GM12878 (cell line): ENCODE results near the gene AGRP. TPM values are rescaled to one million over a fixed set of nuclear protein-coding genes. Genes with fewer than 3 reads are reported as not detected.

Experiments
- ATF7 ChIP-seq: fragments of 450-650 bp; IDR thresholded peaks from 2 replicates; pipeline ENCODE4 v1.6.1; 2016; ENCODE audit warnings: low read depth, mild to moderate bottlenecking
- BCL11A ChIP-seq: IDR thresholded peaks from 2 replicates; pipeline ENCODE4 v1.6.1; 2011; ENCODE audit warnings: low read depth, low read length
- CHD4 ChIP-seq: fragments of 200-600 bp; sonication (generic); IDR thresholded peaks from 2 replicates; pipeline ENCODE4 v1.6.1; 2016; ENCODE audit warnings: mild to moderate bottlenecking
- CTCF ChIP-seq, 3 experiments: IDR thresholded peaks in 2 of 3; conservative IDR thresholded peaks in 1 of 3; 2 replicates each; pipeline ENCODE4 v1.5.1; 2011; ENCODE audit warnings: low read depth in 3 of 3, low read length in 3 of 3, mild to moderate bottlenecking in 3 of 3, control low read depth in 2 of 3, moderate library complexity in 2 of 3, inconsistent platforms in 1 of 3, mixed read lengths in 1 of 3; ENCODE audit not compliant: control insufficient read depth in 2 of 3, insufficient read depth in 1 of 3; ENCODE audit errors: extremely low read depth in 1 of 3
- CUX1 ChIP-seq: IDR thresholded peaks from 2 replicates; pipeline ENCODE4 v1.6.1; 2012; ENCODE audit warnings: improper control_type of control experiment, low read depth, low read length; ENCODE audit not compliant: insufficient replicate concordance
- DPF2 ChIP-seq: fragments of 450-650 bp; IDR thresholded peaks from 2 replicates; pipeline ENCODE4 v1.6.1; 2017; ENCODE audit warnings: mild to moderate bottlenecking
- EED ChIP-seq: sonication (generic); IDR thresholded peaks from 2 replicates; pipeline ENCODE4 v1.6.1; 2016; ENCODE audit warnings: antibody characterized with exemption, low read depth
- FOXM1 ChIP-seq: IDR thresholded peaks from 2 replicates; pipeline ENCODE4 v1.6.1; 2012; ENCODE audit warnings: low read depth, mild to moderate bottlenecking, inconsistent platforms, low read length, moderate library complexity
- IRF5 ChIP-seq: fragments of 450-650 bp; IDR thresholded peaks from 2 replicates; pipeline ENCODE4 v1.6.1; 2017; ENCODE audit warnings: borderline replicate concordance
- MTA2 ChIP-seq: fragments of 450-650 bp; IDR thresholded peaks from 2 replicates; pipeline ENCODE4 v1.6.1; 2016; ENCODE audit warnings: low read depth, mild to moderate bottlenecking, moderate library complexity
- NFXL1 ChIP-seq: fragments of 450-650 bp; IDR thresholded peaks from 2 replicates; pipeline ENCODE4 v1.6.1; 2017; ENCODE audit warnings: antibody characterized with exemption, mild to moderate bottlenecking, borderline replicate concordance
- NRF1 ChIP-seq: conservative IDR thresholded peaks from 2 replicates; pipeline ENCODE4 v1.6.1; 2011; ENCODE audit warnings: mild to moderate bottlenecking, low read depth, low read length, improper control_type of control experiment
- POLR2A ChIP-seq: IDR thresholded peaks from 2 replicates; pipeline ENCODE4 v1.6.1; 2011; ENCODE audit warnings: low read depth, mild to moderate bottlenecking, low read length
- SPI1 ChIP-seq: IDR thresholded peaks from 2 replicates; pipeline ENCODE4 v1.6.1; 2011; ENCODE audit warnings: low read depth, mild to moderate bottlenecking, low read length, moderate library complexity, borderline replicate concordance; ENCODE audit not compliant: insufficient read depth
- TCF7 ChIP-seq: IDR thresholded peaks from 2 replicates; pipeline ENCODE4 v1.6.1; 2014; ENCODE audit warnings: antibody characterized with exemption, borderline replicate concordance
- USF2 ChIP-seq: IDR thresholded peaks from 2 replicates; pipeline ENCODE4 v1.6.1; 2011; ENCODE audit warnings: low read depth, low read length, improper control_type of control experiment, borderline replicate concordance
- WRNIP1 ChIP-seq: IDR thresholded peaks from 2 replicates; pipeline ENCODE4 v1.6.1; 2011; ENCODE audit warnings: low read depth, low read length, improper control_type of control experiment, borderline replicate concordance
- YY1 ChIP-seq: IDR thresholded peaks from 2 replicates; pipeline ENCODE4 v1.6.1; 2011; ENCODE audit warnings: low read depth, mild to moderate bottlenecking, low read length
- ZBTB33 ChIP-seq: fragments of 450-650 bp; IDR thresholded peaks from 2 replicates; pipeline ENCODE4 v1.6.1; 2017; ENCODE audit warnings: mild to moderate bottlenecking
- polyA plus RNA-seq, 11 experiments: library from polyadenylated mRNA; depleted of rRNA in 4 of 11; unstranded in 6 of 11; stranded (reverse) in 5 of 11; fragments of >200 nt; fragmentation: Nextera tagmentation in 4 of 11; fragmentation: Illumina TruSeq in 1 of 11; extraction: Ambion mirVana in 4 of 11; extraction: Trizol in 1 of 11; gene quantifications; 1 replicate in 1 of 11; 2 replicates in 10 of 11; pipeline versions ENCODE4 v1.2.1 to v1.2.3, GENCODE V29; 2011 to 2016; ENCODE audit warnings: inconsistent platforms in 2 of 11, missing spikeins in 2 of 11, low read depth in 1 of 11
- total RNA-seq, 4 experiments: library from RNA; depleted of rRNA in 3 of 4; stranded (reverse); fragments of >200 nt in 3 of 4; fragmentation: Illumina TruSeq in 1 of 4; extraction: Trizol in 1 of 4; gene quantifications; 2 replicates each; pipeline versions ENCODE4 v1.2.1 to v1.2.3, GENCODE V29; 2013 to 2021

AGRP gene
- total and polyA plus RNA-seq, 10 of the 15 experiments (the other 5 are each of a cell fraction or from before 2014, with no cell fraction given): 0.16 to 0.75 (median 0.53) TPM; not detected in 6

- TF ChIP-seq BCL11A (0 out of 2 replicates have a peak, but pooled peaks have one; percentile 6), MTA2 (0 out of 2 replicates have a peak, but pooled peaks have one; percentile 59), TCF7 (no peak), CUX1 (peak; percentile 91), WRNIP1 (no peak), SPI1 (peak; percentile 55; the same call in 1 of the 2 replicates), DPF2 (peak; percentile 57; the same call in 1 of the 2 replicates), CHD4 (no peak), YY1 (peak; percentile 63; the same call in 1 of the 2 replicates), ATF7 (0 out of 2 replicates have a peak, but pooled peaks have one; percentile 10), USF2 (no peak), CTCF (IDR thresholded peaks at IDR 0.05 in 2 of 3, conservative IDR thresholded peaks at IDR 0.05 in 1 of 3; ENCODE audit: control insufficient read depth in 2 of 3, extremely low read depth in 1 of 3, insufficient read depth in 1 of 3, low read depth in 3 of 3, low read length in 3 of 3) (peak; percentile 66 to 82 (median 71); a peak in 5 of 6 replicates), NRF1 (no peak), NFXL1 (no peak), ZBTB33 (no peak), POLR2A (no peak), FOXM1 (0 out of 2 replicates have a peak, but pooled peaks have one; percentile 29), EED (peak; percentile 36; the same call in 1 of the 2 replicates), IRF5 (no peak)
- TF ChIP-seq, all 136 proteins: peak for 27
Measured at GRCh38 chr16:67514382-67514828, 31.1 kb upstream of the AGRP start (continued).
